GM18858 (cell line): Measurements from ENCODE around the gene MAMDC4.
"Not testable (repeated sequence)": the region's sequence is repeated elsewhere in the genome, so short reads cannot be mapped to it uniquely, and the experiment has no call there.

Experiments used
- ATAC-seq: cut with Tn5 transposase; IDR thresholded peaks from one replicate; pipeline ENCODE4 v1.9.1; 2021; ENCODE audit not compliant: unreplicated experiment

Gene MAMDC4

DNA sequence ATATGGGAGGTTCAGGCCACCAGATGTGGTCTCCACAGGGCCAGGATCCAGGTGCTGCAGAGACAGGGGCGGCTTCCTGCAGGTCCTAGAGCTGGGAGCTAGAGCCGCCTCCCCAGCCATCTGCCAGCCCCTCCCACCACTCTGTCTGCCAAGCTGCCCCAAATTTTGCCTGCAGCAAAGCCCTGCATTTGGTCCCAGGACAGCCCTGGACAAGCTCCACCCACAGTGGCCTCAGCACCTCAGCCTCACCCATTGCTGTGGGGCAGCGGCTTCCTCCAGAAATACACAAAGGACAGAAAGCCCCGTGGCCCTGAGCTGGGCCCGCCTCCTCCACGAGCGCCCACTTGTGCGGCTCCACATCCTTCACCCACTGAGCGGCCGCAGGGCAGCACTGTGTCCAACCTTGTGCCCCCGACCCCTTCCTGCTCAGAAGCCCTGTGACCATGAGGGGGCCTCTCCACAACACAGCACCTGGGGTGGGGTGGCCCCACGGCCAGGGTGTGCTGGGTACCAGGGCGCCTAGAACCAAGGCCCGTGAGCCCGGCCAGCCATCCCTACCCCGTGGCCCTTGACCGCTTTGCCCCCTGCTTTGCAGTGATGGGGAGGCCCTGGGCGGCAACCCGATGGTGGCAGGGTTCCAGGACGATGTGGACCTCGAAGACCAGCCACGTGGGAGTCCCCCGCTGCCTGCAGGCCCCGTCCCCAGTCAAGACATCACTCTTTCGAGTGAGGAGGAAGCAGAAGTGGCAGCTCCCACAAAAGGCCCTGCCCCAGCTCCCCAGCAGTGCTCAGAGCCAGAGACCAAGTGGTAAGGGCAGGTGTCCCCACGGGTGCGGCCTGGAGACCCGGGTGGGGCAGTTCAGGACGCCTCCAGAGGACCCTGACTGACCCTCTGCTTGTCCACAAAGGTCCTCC is 13.6 kb upstream of the MAMDC4 start:
- no peak for ATAC-seq

- no peak for ATAC-seq
These were observed 12.7 kb upstream of the MAMDC4 start for GRCh38 chr9:136839229-136840139.

GRCh38 chr9:136840140-136840876 is 11.8 kb upstream of the MAMDC4 start:
- no peak for ATAC-seq

DNA sequence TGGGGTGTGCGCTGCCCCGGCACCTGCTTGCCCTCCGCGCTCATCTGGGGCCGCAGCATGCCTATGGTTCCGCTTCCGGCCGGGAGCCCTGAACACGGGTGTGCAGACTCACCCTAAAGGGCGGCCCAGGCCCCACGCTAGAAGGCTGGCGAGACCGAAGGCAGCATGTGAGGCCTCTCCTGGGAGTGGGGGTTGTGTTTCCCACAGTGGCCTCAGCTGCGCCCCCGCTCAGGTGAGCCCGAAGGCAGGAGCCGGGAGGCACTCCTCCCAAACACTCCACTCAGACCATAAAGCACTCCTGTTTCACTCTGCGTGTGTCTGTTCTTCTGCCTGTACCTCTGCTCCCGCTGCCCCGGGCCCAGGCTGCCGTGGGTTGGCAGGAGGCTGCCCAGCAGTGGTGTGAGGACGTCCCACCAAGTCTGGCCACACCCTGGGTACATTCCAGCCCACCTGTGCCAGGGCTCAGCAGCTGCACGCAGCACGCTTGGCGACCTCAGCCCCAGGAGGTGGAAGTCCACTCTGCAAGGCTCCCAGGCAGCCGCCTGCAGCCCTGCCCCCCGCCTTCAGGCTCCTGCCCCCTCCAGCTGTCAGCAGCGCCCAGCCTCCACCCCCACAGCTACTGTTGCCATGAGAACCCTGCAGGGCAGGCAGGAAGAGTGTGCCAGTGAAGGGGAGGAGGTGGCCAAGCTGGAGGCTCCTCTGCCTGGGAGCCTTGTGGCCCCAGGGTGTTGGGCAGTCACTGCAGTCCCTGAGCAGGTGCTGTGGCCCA is 11.1 kb upstream of the MAMDC4 start:
- ATAC-seq: no peak

- not testable (repeated sequence) for ATAC-seq
These were observed 10.3 kb upstream of the MAMDC4 start for GRCh38 chr9:136841646-136842379.

GRCh38 chr9:136842380-136842948 is 9.7 kb upstream of the MAMDC4 start, which contains the start of gene AJM1:
Gene AJM1 (plus strand): TSS chr9:136842478. CDS start chr9:136844415, 1,937 bp downstream.
- peak; percentile 49 for ATAC-seq

DNA sequence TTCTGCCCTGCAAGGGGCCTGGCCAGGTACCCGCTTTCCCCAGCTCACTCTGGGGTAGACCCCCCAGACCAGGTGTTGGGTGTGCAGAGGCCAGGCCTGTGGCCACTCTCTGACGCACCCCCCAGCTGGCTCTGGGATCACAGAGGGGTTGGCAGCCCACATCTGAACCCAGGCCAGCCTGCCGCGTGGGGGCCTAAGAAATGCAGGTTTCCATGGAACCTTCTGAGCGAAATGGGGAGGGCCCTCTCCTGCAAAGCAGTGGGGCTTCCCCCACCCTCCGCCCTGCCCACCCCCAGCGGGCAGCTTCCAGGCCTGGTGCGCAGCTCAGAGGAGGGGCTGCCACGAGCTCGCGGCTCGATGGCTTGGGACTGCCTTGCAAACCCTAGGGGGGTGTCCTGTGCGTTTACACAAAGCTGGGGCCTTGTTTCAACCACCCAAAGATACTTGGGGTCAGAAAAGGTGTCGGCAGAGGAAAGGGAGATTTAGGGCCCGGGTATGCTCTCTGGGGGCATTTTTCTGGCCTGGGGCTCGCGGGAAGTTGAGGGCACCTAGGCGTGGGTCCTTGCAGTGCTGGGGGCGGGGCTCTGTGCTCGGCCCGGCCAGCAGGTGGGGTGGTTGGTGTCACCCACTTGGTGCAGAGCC is 8.9 kb upstream of the MAMDC4 start:
- ATAC-seq: not testable (repeated sequence)

DNA sequence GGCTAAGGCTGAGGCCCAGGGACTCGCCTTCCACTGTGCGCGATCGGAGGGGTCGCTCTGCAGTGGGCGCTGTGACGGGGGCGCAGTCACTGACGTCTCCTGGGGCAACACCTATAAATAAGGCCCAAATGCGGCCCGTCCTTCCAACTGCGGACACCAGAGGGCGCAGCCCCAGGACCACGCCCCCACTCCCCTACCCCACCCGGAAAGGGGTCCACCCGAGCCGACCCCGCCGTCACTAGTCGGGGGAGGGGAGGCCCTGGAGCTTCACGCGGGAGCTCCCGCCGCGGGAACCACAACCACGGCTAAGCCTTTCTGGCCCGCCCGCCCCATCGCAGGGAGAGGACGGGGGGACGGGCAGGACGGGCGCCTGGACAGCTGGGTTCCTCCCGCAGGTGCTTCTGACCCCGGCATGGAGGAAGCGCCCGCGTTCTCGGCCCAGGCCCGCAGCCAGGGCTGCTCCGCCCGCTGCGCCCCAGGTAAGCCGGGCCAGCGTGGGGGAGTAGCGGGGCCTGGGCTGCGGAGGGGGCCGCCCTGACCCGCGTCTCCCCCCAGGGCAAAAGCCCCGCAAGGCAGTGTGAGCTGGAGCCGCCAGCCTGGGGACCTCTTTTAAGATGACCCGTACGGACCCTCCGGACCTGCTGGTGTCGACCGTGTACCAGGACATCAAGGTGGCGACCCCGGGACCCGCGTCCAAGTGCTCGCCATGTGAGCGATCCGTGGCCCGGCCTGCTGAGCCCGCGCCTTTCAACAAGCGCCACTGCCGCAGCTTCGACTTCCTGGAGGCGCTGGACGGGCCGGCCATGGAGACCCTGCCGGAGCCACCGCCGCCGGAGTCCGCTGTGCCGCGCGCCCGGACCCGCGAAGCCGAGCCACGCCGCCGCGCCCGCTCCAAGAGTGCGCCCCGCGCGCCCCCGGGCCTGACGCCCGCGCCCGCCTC is 8.1 kb upstream of the MAMDC4 start:
- not testable (repeated sequence) for ATAC-seq

- ATAC-seq: no peak
These were observed 7.2 kb upstream of the MAMDC4 start for GRCh38 chr9:136844761-136845464.

- ATAC-seq: no peak
These were observed 6.5 kb upstream of the MAMDC4 start for GRCh38 chr9:136845465-136846260.

DNA sequence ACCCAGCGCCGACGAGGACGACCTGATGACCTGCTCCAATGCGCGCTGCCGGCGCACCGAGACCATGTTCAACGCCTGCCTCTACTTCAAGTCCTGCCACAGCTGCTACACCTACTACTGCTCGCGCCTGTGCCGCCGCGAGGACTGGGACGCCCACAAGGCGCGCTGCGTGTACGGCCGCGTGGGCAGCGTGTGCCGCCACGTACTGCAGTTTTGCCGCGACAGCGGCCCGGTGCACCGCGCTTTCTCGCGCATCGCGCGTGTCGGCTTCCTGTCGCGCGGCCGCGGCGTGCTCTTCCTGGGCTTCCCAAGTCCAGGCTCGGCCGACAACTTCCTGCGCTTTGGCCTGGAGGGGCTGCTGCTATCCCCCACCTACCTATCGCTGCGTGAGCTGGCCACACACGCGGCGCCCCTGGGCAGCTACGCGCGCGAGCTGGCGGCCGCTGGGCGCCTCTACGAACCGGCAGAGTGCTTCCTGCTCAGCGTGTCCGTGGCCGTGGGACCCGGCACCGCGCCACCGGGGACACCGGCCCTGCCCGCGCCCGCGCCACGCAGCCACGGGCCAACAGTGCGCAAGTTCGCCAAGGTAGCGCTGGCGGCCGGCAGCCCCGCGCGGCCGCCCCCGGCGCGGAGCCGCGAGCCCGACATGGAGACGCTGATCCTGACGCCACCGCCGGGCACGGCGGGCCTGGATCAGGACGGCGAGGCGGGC is 5.6 kb upstream of the MAMDC4 start:
- no peak for ATAC-seq

DNA sequence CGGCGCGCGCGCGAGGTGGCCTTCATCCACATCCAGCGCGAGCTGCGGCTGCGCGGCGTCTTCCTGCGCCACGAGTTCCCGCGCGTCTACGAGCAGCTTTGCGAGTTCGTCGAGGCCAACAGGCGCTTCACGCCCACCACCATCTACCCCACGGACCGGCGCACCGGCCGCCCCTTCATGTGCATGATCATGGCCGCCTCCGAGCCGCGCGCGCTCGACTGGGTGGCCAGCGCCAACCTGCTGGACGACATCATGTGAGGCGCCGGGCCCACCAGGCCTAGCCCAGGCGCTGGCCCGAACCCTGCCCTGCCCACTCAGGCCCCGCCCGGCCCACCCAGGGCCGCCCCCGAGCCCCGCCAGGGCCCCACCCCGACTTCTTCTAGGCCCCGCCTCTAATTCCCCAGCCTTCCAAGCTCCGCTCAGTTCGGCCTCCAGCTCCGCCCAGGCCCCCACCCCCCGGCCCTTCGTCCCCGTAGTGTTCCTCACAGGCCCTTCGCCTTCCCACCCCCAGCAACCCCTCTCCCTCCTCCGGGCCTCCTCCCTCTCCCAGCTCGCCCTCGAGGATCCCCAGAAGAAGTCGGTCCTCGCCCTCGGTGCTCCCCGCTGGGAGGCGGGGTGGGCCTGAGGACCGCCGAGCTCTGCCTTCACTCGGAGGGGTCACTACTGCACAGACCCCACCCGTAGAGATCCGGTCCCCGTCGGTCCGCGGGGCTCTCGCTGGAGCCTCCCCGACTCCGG is 4.9 kb upstream of the MAMDC4 start:
- ATAC-seq: no peak

- ATAC-seq: no peak
These were observed 4.2 kb upstream of the MAMDC4 start for GRCh38 chr9:136847826-136848392.

DNA sequence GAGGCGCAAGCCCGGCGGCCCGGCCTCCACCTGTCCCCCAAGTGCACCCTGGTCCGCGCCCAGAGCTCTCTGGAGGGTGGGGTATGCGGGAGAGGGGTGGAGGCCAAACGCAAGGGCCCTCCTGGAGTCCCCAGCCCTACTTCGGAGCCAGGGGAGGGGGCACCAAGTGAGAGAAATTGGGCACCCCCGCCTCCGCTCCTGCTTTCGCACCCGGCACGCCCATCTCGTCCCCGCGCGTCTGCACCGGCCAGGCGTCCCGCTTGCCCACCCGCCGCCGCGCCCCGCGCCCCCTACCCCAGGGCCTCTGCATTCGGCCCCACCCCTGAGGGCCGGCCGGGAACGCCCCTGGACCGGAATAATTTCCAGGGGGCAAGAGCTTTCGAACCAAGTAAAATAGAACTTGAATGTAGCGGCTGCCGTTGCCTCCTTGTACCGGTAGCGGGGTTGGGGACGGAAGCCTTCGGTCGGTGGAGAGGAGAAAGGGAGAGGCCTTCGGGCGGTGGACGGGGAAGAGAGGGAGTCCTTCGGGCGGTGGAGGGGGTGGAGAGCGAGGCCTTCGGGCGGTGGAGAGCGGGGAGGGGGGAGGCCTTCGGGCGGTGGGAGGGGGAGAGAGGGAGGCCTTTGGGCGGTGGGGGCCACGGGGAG is 3.6 kb upstream of the MAMDC4 start:
- no peak for ATAC-seq
